HG03159 (cell line): Measurements from ENCODE around the gene NIPBL.
"Not testable (repeated sequence)": the region's sequence is repeated elsewhere in the genome, so short reads cannot be mapped to it uniquely, and the experiment has no call there.

Source experiments
- ATAC-seq: cut with Tn5 transposase; IDR thresholded peaks from one replicate; pipeline ENCODE4 v1.9.1; 2021; ENCODE audit warnings: mild to moderate bottlenecking, moderate library complexity; ENCODE audit not compliant: unreplicated experiment

NIPBL gene

DNA sequence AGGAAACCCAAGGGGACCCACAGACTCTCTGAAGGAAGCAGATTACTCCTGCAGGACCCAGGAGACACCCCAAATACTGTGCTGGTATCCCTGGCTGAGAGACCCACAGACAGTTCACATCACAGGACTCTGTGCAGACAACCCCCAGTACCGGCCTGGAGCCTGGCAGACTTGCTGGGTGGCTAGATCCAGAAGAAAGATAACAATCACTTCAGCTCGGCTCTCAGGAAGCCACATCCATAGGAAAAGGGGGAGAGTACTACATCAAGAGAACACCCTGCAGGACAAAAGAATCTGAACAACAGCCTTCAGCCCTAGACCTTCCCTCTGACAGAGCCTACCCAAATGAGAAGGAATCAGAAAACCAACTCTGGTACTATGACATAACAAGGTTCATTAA is 206.4 kb downstream of the NIPBL start:
- ATAC-seq = not testable (repeated sequence)

DNA sequence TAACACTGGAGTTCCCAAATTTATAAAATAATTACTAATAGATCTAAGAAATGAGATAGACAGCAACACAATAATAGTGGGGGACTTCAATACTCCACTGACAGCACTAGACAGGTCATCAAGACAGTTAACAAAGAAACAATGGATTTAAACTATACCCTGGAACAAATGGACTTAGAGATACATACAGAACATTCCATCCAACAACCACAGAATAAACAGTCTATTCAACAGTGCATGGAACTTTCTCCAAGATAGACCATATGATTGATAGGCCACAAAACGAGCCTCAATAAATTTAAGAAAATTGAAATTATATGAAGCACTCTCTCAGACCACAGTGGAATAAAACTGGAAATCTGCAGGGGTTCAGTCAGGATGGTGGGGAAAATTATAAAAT is 209.5 kb downstream of the NIPBL start:
- ATAC-seq = not testable (repeated sequence)

- no peak for ATAC-seq
These were observed 210.1 kb downstream of the NIPBL start for GRCh38 chr5:37086466-37087173.

- no peak for ATAC-seq
These were observed 211.4 kb downstream of the NIPBL start for GRCh38 chr5:37088009-37088408.

GRCh38 chr5:37090123-37090726 is 213.7 kb downstream of the NIPBL start:
- ATAC-seq = no peak

DNA sequence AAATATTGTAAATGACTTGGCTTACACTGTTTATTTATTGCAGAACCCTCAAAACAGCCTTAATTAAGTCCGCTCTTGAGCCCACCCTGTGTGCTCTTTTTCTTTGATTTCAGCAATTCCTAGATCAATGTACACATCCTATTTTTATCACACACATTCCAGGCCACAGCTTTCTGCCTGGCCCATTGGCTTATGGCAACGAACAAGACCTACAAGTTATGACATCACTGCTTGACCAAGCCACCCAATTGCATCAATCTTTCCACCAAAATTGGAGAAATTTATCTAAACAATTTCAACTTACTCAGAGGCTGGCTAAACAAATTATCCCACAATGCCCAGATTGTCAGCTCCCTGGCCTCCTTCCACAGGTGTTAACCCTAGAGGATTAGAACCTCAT is 214.2 kb downstream of the NIPBL start:
- ATAC-seq = no peak

DNA sequence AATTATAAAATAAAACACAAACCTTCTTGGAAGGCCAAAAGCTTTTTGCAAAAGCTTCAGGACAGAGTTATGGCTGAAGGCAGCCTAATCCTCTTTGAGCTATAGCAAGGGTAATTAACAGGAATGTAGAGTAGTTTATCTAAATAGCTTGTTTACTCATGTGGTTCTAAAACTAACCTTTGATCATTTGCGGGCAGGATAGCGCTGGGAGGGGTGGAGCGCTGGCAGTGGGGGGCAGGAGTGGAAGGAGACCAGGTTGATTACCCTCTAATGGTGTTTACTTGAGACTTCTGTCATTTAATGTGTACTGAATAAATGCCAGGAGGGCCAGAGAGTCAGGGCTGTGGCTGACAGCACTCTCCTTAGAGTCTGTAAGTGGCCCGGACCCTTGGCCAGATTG is 217.2 kb downstream of the NIPBL start:
- not testable (repeated sequence) for ATAC-seq

- not testable (repeated sequence) for ATAC-seq
These were observed 222.7 kb downstream of the NIPBL start for GRCh38 chr5:37099267-37099666.

GRCh38 chr5:37103302-37103701 is 226.7 kb downstream of the NIPBL start:
- ATAC-seq = no peak

GRCh38 chr5:37109338-37109737 is 232.8 kb downstream of the NIPBL start:
- no peak for ATAC-seq

DNA sequence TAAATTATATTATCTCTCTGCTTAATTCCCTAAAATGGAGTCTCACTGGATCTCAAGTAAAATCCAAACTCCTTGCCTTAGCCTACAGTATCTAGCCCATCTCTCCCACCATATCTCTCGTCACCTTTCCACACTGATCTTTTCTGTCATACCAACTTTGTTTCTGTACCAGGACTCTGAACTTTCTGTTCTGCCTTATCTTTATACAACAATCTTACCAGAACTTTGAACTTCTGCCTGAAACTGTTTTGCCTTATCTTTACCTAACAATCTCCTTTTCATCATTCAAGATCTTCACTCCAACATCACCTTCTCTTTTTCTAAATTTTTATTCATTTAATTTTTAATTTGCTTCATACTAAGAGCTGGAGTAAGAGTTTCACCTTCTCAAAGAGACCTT is 233.6 kb downstream of the NIPBL start:
- no peak for ATAC-seq

- ATAC-seq = peak; percentile 80
These were observed 235.1 kb downstream of the NIPBL start for GRCh38 chr5:37111426-37112382.

DNA sequence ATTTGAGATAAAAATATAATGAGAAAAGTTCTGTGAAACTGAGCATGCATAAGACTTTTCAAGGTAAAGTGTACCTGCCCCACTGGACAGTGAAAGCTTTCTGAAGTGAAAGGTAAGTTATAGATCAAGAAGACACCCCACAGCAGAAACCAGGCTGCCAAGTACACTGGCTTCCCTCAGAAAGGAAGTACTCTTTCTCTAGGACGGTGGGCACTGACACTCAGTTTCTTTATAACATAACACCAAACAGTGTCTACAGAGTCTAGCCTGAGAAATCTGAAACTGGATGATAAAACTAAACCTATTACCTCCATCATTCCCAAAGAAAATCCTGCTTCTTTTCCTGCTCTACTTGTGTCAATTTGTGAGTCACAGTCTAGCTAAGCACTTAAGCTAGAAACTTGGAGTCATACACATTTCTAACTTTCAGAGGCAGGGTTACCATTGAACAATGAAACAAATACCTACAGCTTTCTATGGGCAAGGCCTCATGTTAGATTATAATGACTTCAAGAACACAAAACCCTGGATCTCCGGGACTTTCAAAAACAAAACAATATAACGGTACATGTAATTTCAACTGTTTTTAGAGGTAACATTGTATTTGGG is 235.9 kb downstream of the NIPBL start:
- ATAC-seq = no peak
